ENCODE measurements around the gene GAP43. TPM values are rescaled to one million over a fixed set of nuclear protein-coding genes. Genes with fewer than 3 reads are reported as not detected.

The GAP43 gene
- total RNA-seq, 6 experiments from 2014 or later: not detected

GRCh38 chr3:115580566-115580965 is 42.7 kb upstream of the GAP43 start:
- WGBS (ENCODE audit: insufficient coverage, low coverage, low lambda C conversion rate, missing lambda C conversion rate): no CpG with 5 or more reads among the region's 1 CpG
- TF ChIP-seq POLR2A (IDR thresholded peaks at IDR 0.05) (no peak), CTCF (IDR thresholded peaks at IDR 0.05) (no peak)

GRCh38 chr3:115581362-115582135 is 41.8 kb upstream of the GAP43 start:
- Histone ChIP-seq H3K27ac (no peak overlapping the region), H3K9me3 (no peaks in the 10 kb centered on the region), H3K4me3 (no peak overlapping the region), H3K4me1 (no peaks in the 10 kb centered on the region), H3K36me3 (no peaks in the 10 kb centered on the region), H3K27me3 (no peaks in the 10 kb centered on the region)
- ATAC-seq (no peak), DNase-seq (no peak)
- intact Hi-C loops (cut with DNase I): no loop called here
- 67% methylated on average over 8 of the region's 8 CpGs for WGBS (ENCODE audit: insufficient coverage, low coverage, low lambda C conversion rate, missing lambda C conversion rate)
- TF ChIP-seq POLR2A (IDR thresholded peaks at IDR 0.05) (no peak), CTCF (IDR thresholded peaks at IDR 0.05) (no peak)

More at GRCh38 chr3:115580566-115580965, 42.7 kb upstream of the GAP43 start:
- H3K4me1 ChIP-seq: no peaks in the 10 kb centered on the region
- ATAC-seq (no peak), DNase-seq (no peak)
- H3K36me3 ChIP-seq: no peaks in the 10 kb centered on the region
- intact Hi-C loops (cut with DNase I): no loop called here
- no peak overlapping the region for H3K4me3 ChIP-seq
- no peaks in the 10 kb centered on the region for H3K27me3 ChIP-seq
- no peak overlapping the region for H3K27ac ChIP-seq
- no peaks in the 10 kb centered on the region for H3K9me3 ChIP-seq

- intact Hi-C loops (cut with DNase I): no loop called here
- ATAC-seq: no peak
- H3K9me3 ChIP-seq: no peaks in the 10 kb centered on the region
- no peak overlapping the region for H3K4me3 ChIP-seq
- 71% methylated on average over 4 of the region's 5 CpGs for WGBS (ENCODE audit: insufficient coverage, low coverage, low lambda C conversion rate, missing lambda C conversion rate)
- DNase-seq: no peak
- H3K4me1 ChIP-seq: no peaks in the 10 kb centered on the region
- no peak overlapping the region for H3K27ac ChIP-seq
- TF ChIP-seq CTCF (IDR thresholded peaks at IDR 0.05) (no peak), POLR2A (IDR thresholded peaks at IDR 0.05) (no peak)
- no peaks in the 10 kb centered on the region for H3K27me3 ChIP-seq
- H3K36me3 ChIP-seq: no peaks in the 10 kb centered on the region
Measured at GRCh38 chr3:115588201-115589115, 34.9 kb upstream of the GAP43 start.

GRCh38 chr3:115590873-115591272 is 32.4 kb upstream of the GAP43 start:
- no peak for ATAC-seq
- WGBS (ENCODE audit: insufficient coverage, low coverage, low lambda C conversion rate, missing lambda C conversion rate): 64% methylated on average over 3 of the region's 3 CpGs
- no peaks in the 10 kb centered on the region for H3K36me3 ChIP-seq

More at GRCh38 chr3:115590873-115591272, 32.4 kb upstream of the GAP43 start:
- Histone ChIP-seq H3K9me3 (no peaks in the 10 kb centered on the region), H3K27me3 (no peaks in the 10 kb centered on the region), H3K4me1 (no peaks in the 10 kb centered on the region), H3K27ac (no peak overlapping the region), H3K4me3 (no peak overlapping the region)
- no peak for DNase-seq
- intact Hi-C loops (cut with DNase I): no loop called here
- TF ChIP-seq POLR2A (IDR thresholded peaks at IDR 0.05): no peak
- no peak for TF ChIP-seq CTCF (IDR thresholded peaks at IDR 0.05)
